HepG2 (cell line): ENCODE data around the gene CRYZ. TPM values are rescaled to one million over a fixed set of nuclear protein-coding genes. Genes with fewer than 3 reads are reported as not detected.

Experiments used
- ATAC-seq: fragments of 200-7000 bp; cut with Tn5 transposase; 3 replicates; pipeline ENCODE4 v1.9.1; 2020; ENCODE audit warnings: mild to moderate bottlenecking, moderate library complexity
- BruUV-seq: library from RNA; stranded (reverse); fragments of 400-500 nt; replicated peaks from 2 replicates; lab custom pipeline; 2021; lab: Mats Ljungman, UMichigan
- CTCF ChIA-PET: fragments of 300-600 bp; formaldehyde crosslinking; extraction: SDS; loops from one replicate; lab custom pipeline; 2021; ENCODE audit warnings: low total read pairs, inconsistent platforms, low intra/inter-chr PET ratio; lab: Yijun Ruan, JAX
- POLR2A ChIA-PET: fragments of 350-600 bp; sonication (Branson Sonifier 250); formaldehyde crosslinking; loops from one replicate; lab custom pipeline; 2020; ENCODE audit warnings: antibody characterized with exemption, inconsistent platforms; lab: Yijun Ruan, JAX
- DNase-seq: peaks from one replicate; pipeline ENCODE4 v3.0.0-alpha.2; 2015; ENCODE audit warnings: low spot score
- FAIRE-seq: peaks from 3 replicates; lab custom pipeline; 2011; peaks lifted over from hg19 to GRCh38; lab: Jason Lieb, UNC
- H2AFZ ChIP-seq: one replicate; pipeline ENCODE4 v1.6.1; 2011; ENCODE audit warnings: low read length, inconsistent platforms
- H3K27ac ChIP-seq: fragments of 300-600 bp; 3 replicates; pipeline ENCODE4 v1.8.0; 2011; ENCODE audit warnings: mixed run types, mild to moderate bottlenecking, mixed read lengths, low read length, inconsistent platforms; ENCODE audit not compliant: insufficient read depth; ENCODE audit errors: extremely low read length
- H3K27me3 ChIP-seq, 2 experiments: fragments of 200-600 bp in 1 of 2; 2 replicates in 1 of 2; 3 replicates in 1 of 2; pipeline versions ENCODE4 v1.6.0 to v1.8.0; 2011; ENCODE audit warnings: low read length in 2 of 2, mild to moderate bottlenecking in 2 of 2, moderate library complexity in 2 of 2, inconsistent platforms in 1 of 2; ENCODE audit not compliant: insufficient read depth in 2 of 2, control insufficient read depth in 1 of 2
- H3K36me3 ChIP-seq, 2 experiments: fragments of 200-600 bp in 1 of 2; replicated peaks in 1 of 2; 2 replicates in 1 of 2; 3 replicates in 1 of 2; pipeline versions ENCODE4 v1.5.1 to v1.8.0; 2011; ENCODE audit warnings: low read length in 2 of 2, inconsistent platforms in 1 of 2; ENCODE audit not compliant: insufficient read depth in 2 of 2, control insufficient read depth in 1 of 2
- H3K4me1 ChIP-seq: 2 replicates; pipeline ENCODE4 v1.5.1; 2012; ENCODE audit warnings: low read length, inconsistent platforms; ENCODE audit not compliant: insufficient read depth
- H3K4me2 ChIP-seq: 2 replicates; pipeline ENCODE4 v1.6.0; 2011; ENCODE audit warnings: low read depth, low read length, inconsistent platforms
- H3K4me3 ChIP-seq, 3 experiments: fragments of 200-600 bp in 1 of 3; sonication (generic), shearing (Covaris generic) in 1 of 3; replicated peaks in 1 of 3; 2 replicates each; pipeline ENCODE4 v1.5.1; 2011 to 2016; ENCODE audit warnings: low read length in 3 of 3, inconsistent platforms in 2 of 3, low read depth in 2 of 3, mild to moderate bottlenecking in 2 of 3, control low read depth in 1 of 3, mixed read lengths in 1 of 3; ENCODE audit not compliant: insufficient read depth in 1 of 3
- H3K79me2 ChIP-seq: one replicate; pipeline ENCODE4 v1.6.1; 2011; ENCODE audit warnings: low read length, inconsistent platforms; ENCODE audit not compliant: insufficient read depth
- H3K9ac ChIP-seq: 2 replicates; pipeline ENCODE4 v1.6.0; 2011; ENCODE audit warnings: mild to moderate bottlenecking, low read depth, low read length, inconsistent platforms; ENCODE audit not compliant: insufficient read depth
- H3K9me3 ChIP-seq: 2 replicates; pipeline ENCODE4 v1.5.1; 2012; ENCODE audit warnings: mild to moderate bottlenecking, low read length
- H4K20me1 ChIP-seq: 2 replicates; pipeline ENCODE4 v1.6.0; 2011; ENCODE audit warnings: inconsistent platforms, mild to moderate bottlenecking, low read length, moderate library complexity; ENCODE audit not compliant: insufficient read depth
- ATF1 ChIP-seq: IDR thresholded peaks from 2 replicates; pipeline ENCODE4 v1.6.1; 2016; ENCODE audit warnings: mild to moderate bottlenecking, control low read depth
- CCAR2 ChIP-seq: fragments of 200-400 bp; formaldehyde crosslinking; optimal IDR thresholded peaks from 2 replicates; pipeline ENCODE3; 2018; ENCODE audit warnings: low read depth, mild to moderate bottlenecking, low read length, moderate library complexity
- CEBPB ChIP-seq: IDR thresholded peaks from 2 replicates; pipeline ENCODE4 v1.6.1; 2011; ENCODE audit warnings: low read depth, low read length, improper control_type of control experiment, borderline replicate concordance
- HOXA7 ChIP-seq: sonication (generic); formaldehyde crosslinking; IDR thresholded peaks from 2 replicates; pipeline ENCODE4 v1.8.1; 2022; ENCODE audit warnings: mild to moderate bottlenecking, missing genetic modification reagents, moderate library complexity
- KLF6 ChIP-seq: IDR thresholded peaks from 2 replicates; pipeline ENCODE4 v1.8.0; 2016; ENCODE audit warnings: missing biosample characterization, missing genetic modification reagents
- MIXL1 ChIP-seq: IDR thresholded peaks from 2 replicates; pipeline ENCODE4 v1.6.1; 2016
- NCOA1 ChIP-seq: sonication (generic); formaldehyde crosslinking; IDR thresholded peaks from 2 replicates; pipeline ENCODE4 v1.9.0; 2021; ENCODE audit warnings: missing genetic modification reagents
- NFE2 ChIP-seq: sonication (generic); formaldehyde crosslinking; IDR thresholded peaks from 2 replicates; pipeline ENCODE4 v1.4.0; 2020; ENCODE audit warnings: missing genetic modification reagents
- TCF12 ChIP-seq, 2 experiments: fragments of 450-650 bp in 1 of 2; sonication (generic) in 1 of 2; formaldehyde crosslinking in 1 of 2; IDR thresholded peaks; 2 replicates each; pipeline versions ENCODE4 v1.6.1 to v1.8.0; 2017 to 2022; ENCODE audit warnings: antibody characterized with exemption in 1 of 2, mild to moderate bottlenecking in 1 of 2, missing genetic modification reagents in 1 of 2, moderate library complexity in 1 of 2
- ZC3H4 ChIP-seq: sonication (generic); formaldehyde crosslinking; IDR thresholded peaks from 2 replicates; pipeline ENCODE4 v1.4.0; 2020; ENCODE audit warnings: missing genetic modification reagents, borderline replicate concordance
- ZNF44 ChIP-seq: sonication (generic); formaldehyde crosslinking; IDR thresholded peaks from 2 replicates; pipeline ENCODE4 v1.5.1; 2020; ENCODE audit warnings: mild to moderate bottlenecking, missing genetic modification reagents
- WGBS: methylation state at CpG from one replicate; pipeline ENCODE4 v1.1.6; 2017; ENCODE audit warnings: low lambda C conversion rate; 5-methylcytosine and 5-hydroxymethylcytosine counted together
- in situ Hi-C: cut with HindIII; loops from 2 replicates; pipeline ENCODE4 v1.10.0; 2017; ENCODE audit warnings: low pct_unique_long_range_greater_than_20kb; ENCODE audit not compliant: extremely low pct_ligation_motif_present
- intact Hi-C: fragments of 100-400 bp; cut with micrococcal nuclease; formaldehyde crosslinking; loops from one replicate; pipeline ENCODE4 v1.10.0; 2022; ENCODE audit not compliant: unreplicated experiment
- polyA plus RNA-seq, 8 experiments: library from polyadenylated mRNA; depleted of rRNA in 3 of 8; stranded (reverse) in 7 of 8; unstranded in 1 of 8; fragments of >200 nt; fragmentation: Illumina TruSeq in 4 of 8; extraction: Trizol in 4 of 8; gene quantifications; 2 replicates each; pipeline versions ENCODE4 v1.2.1 to v1.2.3, GENCODE V29; 2011 to 2016; ENCODE audit warnings: low read depth in 4 of 8, missing spikeins in 1 of 8, mixed read lengths in 1 of 8; ENCODE audit not compliant: insufficient read depth in 1 of 8
- total RNA-seq, 5 experiments: library from RNA; depleted of rRNA; stranded (reverse); fragments of >200 nt; fragmentation: Illumina TruSeq; extraction: Trizol; gene quantifications; 2 replicates each; pipeline ENCODE4 v1.2.3, GENCODE V29; 2016; ENCODE audit warnings: low read depth in 1 of 5
- TF ChIP-seq, protein P1 (sequence below): sonication (generic); formaldehyde crosslinking; IDR thresholded peaks from 2 replicates; pipeline ENCODE4 v1.8.0; 2022; ENCODE audit warnings: mild to moderate bottlenecking, missing genetic modification reagents, borderline replicate concordance
- TF ChIP-seq, protein P2 (sequence below): sonication (generic); formaldehyde crosslinking; IDR thresholded peaks from 2 replicates; pipeline ENCODE4 v1.9.0; 2021; ENCODE audit warnings: missing genetic modification reagents, borderline replicate concordance
- TF ChIP-seq, protein P3 (sequence below): sonication (generic); formaldehyde crosslinking; conservative IDR thresholded peaks from 2 replicates; pipeline ENCODE4 v1.8.0; 2022; ENCODE audit warnings: missing genetic modification reagents
- TF ChIP-seq, protein P4 (sequence below): IDR thresholded peaks from 2 replicates; pipeline ENCODE4 v1.6.1; 2012; ENCODE audit warnings: low read depth, low read length, improper control_type of control experiment
- TF ChIP-seq, protein P5 (sequence below): sonication (generic); formaldehyde crosslinking; IDR thresholded peaks from 2 replicates; pipeline ENCODE4 v1.5.0; 2020; ENCODE audit warnings: missing genetic modification reagents

The CRYZ gene
- total and polyA plus RNA-seq, 2 of the 13 experiments (the other 11 are each of a cell fraction or from before 2014, with no cell fraction given): 115 to 211 TPM

DNA sequence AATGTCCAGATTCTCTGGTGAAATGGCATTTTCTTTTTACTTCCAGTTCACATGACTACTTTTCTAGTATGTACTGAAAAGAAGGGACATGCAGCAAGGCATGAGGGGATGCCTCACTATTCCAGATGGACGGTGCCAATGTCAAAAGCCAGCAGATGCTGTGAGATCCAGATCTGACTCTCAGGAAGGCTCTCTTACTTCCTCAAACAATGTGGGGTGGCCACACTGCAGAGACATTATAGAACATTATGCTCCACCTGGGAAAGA lies 17.7 kb downstream of the CRYZ start:
- no peak for FAIRE-seq
- 100% methylated on average over 1 of the region's 1 CpG for WGBS
- Histone ChIP-seq H3K4me2 (no peak overlapping the region), H4K20me1 (peaks cover 3% of the 10 kb centered on the region; the same call in 1 of the 2 replicates), H3K9ac (no peak overlapping the region), H3K27ac (no peak overlapping the region), H3K27me3 (no peaks in the 10 kb centered on the region), H2AFZ (no peak overlapping the region), H3K9me3 (no peaks in the 10 kb centered on the region), H3K4me1 (no peaks in the 10 kb centered on the region), H3K4me3 (no peak overlapping the region), H3K36me3 (peaks cover 25 to 92% of the 10 kb centered on the region in 2 experiments), H3K79me2 (peaks cover 2% of the 10 kb centered on the region)
- no peak for DNase-seq
- no TSS peak for BruUV-seq
- ATAC-seq: no peak
- in situ Hi-C loops (no loop called here), intact Hi-C loops (no loop called here)
- CTCF ChIA-PET: no interaction called here
- POLR2A ChIA-PET: interaction anchor here (2.0 to 2.2 kb wide), 2 partner anchors 16 to 17 kb away, joined by 4 to 11 read pairs; partner anchors contain the start of genes CRYZ and TYW3
- no peak for TF ChIP-seq MIXL1 (CRISPR knock-in tag)
- no peak for TF ChIP-seq ZNF44
- TF ChIP-seq KLF6: no peak
- TF ChIP-seq CCAR2: no peak
- no peak for TF ChIP-seq HOXA7 (CRISPR knock-in tag)
- TF ChIP-seq ATF1 (CRISPR knock-in tag): no peak
- no peak for TF ChIP-seq TCF12 (IDR thresholded peaks at IDR 0.05)
- no peak for TF ChIP-seq TCF12 (CRISPR knock-in tag; IDR thresholded peaks at IDR 0.05)
- no peak for TF ChIP-seq NFE2 (CRISPR knock-in tag)
- TF ChIP-seq ZC3H4: no peak
- TF ChIP-seq, protein P1, sequence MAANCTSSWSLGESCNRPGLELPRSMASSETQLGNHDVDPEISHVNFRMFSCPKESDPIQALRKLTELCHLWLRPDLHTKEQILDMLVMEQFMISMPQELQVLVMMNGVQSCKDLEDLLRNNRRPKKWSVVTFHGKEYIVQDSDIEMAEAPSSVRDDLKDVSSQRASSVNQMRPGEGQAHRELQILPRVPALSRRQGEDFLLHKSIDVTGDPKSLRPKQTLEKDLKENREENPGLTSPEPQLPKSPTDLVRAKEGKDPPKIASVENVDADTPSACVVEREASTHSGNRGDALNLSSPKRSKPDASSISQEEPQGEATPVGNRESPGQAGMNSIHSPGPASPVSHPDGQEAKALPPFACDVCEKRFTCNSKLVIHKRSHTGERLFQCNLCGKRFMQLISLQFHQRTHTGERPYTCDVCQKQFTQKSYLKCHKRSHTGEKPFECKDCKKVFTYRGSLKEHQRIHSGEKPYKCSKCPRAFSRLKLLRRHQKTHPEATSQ (CRISPR knock-in tag): no peak
- TF ChIP-seq, protein P2, sequence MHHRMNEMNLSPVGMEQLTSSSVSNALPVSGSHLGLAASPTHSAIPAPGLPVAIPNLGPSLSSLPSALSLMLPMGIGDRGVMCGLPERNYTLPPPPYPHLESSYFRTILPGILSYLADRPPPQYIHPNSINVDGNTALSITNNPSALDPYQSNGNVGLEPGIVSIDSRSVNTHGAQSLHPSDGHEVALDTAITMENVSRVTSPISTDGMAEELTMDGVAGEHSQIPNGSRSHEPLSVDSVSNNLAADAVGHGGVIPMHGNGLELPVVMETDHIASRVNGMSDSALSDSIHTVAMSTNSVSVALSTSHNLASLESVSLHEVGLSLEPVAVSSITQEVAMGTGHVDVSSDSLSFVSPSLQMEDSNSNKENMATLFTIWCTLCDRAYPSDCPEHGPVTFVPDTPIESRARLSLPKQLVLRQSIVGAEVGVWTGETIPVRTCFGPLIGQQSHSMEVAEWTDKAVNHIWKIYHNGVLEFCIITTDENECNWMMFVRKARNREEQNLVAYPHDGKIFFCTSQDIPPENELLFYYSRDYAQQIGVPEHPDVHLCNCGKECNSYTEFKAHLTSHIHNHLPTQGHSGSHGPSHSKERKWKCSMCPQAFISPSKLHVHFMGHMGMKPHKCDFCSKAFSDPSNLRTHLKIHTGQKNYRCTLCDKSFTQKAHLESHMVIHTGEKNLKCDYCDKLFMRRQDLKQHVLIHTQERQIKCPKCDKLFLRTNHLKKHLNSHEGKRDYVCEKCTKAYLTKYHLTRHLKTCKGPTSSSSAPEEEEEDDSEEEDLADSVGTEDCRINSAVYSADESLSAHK (CRISPR knock-in tag): no peak
- no peak for TF ChIP-seq NCOA1 (CRISPR knock-in tag)
- TF ChIP-seq, protein P3, sequence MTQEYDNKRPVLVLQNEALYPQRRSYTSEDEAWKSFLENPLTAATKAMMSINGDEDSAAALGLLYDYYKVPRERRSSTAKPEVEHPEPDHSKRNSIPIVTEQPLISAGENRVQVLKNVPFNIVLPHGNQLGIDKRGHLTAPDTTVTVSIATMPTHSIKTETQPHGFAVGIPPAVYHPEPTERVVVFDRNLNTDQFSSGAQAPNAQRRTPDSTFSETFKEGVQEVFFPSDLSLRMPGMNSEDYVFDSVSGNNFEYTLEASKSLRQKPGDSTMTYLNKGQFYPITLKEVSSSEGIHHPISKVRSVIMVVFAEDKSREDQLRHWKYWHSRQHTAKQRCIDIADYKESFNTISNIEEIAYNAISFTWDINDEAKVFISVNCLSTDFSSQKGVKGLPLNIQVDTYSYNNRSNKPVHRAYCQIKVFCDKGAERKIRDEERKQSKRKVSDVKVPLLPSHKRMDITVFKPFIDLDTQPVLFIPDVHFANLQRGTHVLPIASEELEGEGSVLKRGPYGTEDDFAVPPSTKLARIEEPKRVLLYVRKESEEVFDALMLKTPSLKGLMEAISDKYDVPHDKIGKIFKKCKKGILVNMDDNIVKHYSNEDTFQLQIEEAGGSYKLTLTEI: no peak
- TF ChIP-seq, protein P4, sequence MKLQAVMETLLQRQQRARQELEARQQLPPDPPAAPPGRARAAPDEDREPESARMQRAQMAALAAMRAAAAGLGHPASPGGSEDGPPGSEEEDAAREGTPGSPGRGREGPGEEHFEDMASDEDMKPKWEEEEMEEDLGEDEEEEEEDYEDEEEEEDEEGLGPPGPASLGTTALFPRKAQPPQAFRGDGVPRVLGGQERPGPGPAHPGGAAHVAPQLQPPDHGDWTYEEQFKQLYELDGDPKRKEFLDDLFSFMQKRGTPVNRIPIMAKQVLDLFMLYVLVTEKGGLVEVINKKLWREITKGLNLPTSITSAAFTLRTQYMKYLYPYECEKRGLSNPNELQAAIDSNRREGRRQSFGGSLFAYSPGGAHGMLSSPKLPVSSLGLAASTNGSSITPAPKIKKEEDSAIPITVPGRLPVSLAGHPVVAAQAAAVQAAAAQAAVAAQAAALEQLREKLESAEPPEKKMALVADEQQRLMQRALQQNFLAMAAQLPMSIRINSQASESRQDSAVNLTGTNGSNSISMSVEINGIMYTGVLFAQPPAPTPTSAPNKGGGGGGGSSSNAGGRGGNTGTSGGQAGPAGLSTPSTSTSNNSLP: no peak
- TF ChIP-seq, protein P5, sequence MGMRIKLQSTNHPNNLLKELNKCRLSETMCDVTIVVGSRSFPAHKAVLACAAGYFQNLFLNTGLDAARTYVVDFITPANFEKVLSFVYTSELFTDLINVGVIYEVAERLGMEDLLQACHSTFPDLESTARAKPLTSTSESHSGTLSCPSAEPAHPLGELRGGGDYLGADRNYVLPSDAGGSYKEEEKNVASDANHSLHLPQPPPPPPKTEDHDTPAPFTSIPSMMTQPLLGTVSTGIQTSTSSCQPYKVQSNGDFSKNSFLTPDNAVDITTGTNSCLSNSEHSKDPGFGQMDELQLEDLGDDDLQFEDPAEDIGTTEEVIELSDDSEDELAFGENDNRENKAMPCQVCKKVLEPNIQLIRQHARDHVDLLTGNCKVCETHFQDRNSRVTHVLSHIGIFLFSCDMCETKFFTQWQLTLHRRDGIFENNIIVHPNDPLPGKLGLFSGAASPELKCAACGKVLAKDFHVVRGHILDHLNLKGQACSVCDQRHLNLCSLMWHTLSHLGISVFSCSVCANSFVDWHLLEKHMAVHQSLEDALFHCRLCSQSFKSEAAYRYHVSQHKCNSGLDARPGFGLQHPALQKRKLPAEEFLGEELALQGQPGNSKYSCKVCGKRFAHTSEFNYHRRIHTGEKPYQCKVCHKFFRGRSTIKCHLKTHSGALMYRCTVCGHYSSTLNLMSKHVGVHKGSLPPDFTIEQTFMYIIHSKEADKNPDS: no peak
- no peak for TF ChIP-seq CEBPB
